HG03060 (cell line): ENCODE results near the gene UBE2V1.
"Not testable (repeated sequence)": the region's sequence is repeated elsewhere in the genome, so short reads cannot be mapped to it uniquely, and the experiment has no call there.

ENCODE experiments used
- ATAC-seq: cut with Tn5 transposase; IDR thresholded peaks from one replicate; pipeline ENCODE4 v1.9.1; 2021; ENCODE audit warnings: low read depth, moderate number of reproducible peaks; ENCODE audit not compliant: unreplicated experiment

Gene UBE2V1

GRCh38 chr20:50116368-50116999 lies 3.5 kb upstream of the UBE2V1 start:
- no peak for ATAC-seq

GRCh38 chr20:50115591-50116367 lies 2.8 kb upstream of the UBE2V1 start:
- peak; percentile 48 for ATAC-seq

GRCh38 chr20:50115041-50115512 lies 2.1 kb upstream of the UBE2V1 start:
- no peak for ATAC-seq

GRCh38 chr20:50113420-50114224 lies 672 bp upstream of the UBE2V1 start:
- ATAC-seq: no peak

- no peak for ATAC-seq
Measured at GRCh38 chr20:50111829-50112495, 988 bp downstream of the UBE2V1 start.

- no peak for ATAC-seq
Measured at GRCh38 chr20:50111120-50111828, 1.7 kb downstream of the UBE2V1 start.

- peak; percentile 28 for ATAC-seq
Measured at GRCh38 chr20:50110141-50111047, 2.6 kb downstream of the UBE2V1 start.

GRCh38 chr20:50108556-50109235 lies 4.3 kb downstream of the UBE2V1 start:
- ATAC-seq: no peak

- ATAC-seq: no peak
Measured at GRCh38 chr20:50107796-50108331, 5.1 kb downstream of the UBE2V1 start.

GRCh38 chr20:50107086-50107660 lies 5.8 kb downstream of the UBE2V1 start:
- ATAC-seq: no peak

GRCh38 chr20:50106669-50107068 lies 6.3 kb downstream of the UBE2V1 start:
- ATAC-seq: not testable (repeated sequence)

- ATAC-seq: not testable (repeated sequence)
Measured at GRCh38 chr20:50103464-50104107, 9.4 kb downstream of the UBE2V1 start.

GRCh38 chr20:50102551-50102950 lies 10.4 kb downstream of the UBE2V1 start:
- not testable (repeated sequence) for ATAC-seq

GRCh38 chr20:50101887-50102286 lies 11.1 kb downstream of the UBE2V1 start:
- ATAC-seq: no peak

GRCh38 chr20:50101281-50101680 lies 11.7 kb downstream of the UBE2V1 start:
- no peak for ATAC-seq

- ATAC-seq: no peak
Measured at GRCh38 chr20:50100552-50100951, 12.4 kb downstream of the UBE2V1 start.

GRCh38 chr20:50099565-50099991 lies 13.4 kb downstream of the UBE2V1 start:
- ATAC-seq: no peak
